Right lobe of liver (tissue), 6 donors: Measurements from ENCODE around the gene PPIL1. TPM values are rescaled to one million over a fixed set of nuclear protein-coding genes. Genes with fewer than 3 reads are reported as not detected.
A peak's percentile ranks its signal among the peaks of the same experiment; 100 is the strongest.
"Not testable (repeated sequence)": the region's sequence is repeated elsewhere in the genome, so short reads cannot be mapped to it uniquely, and the experiment has no call there.

Source experiments
- ATAC-seq, 4 donors: fragments of 200-7000 bp; cut with Tn5 transposase; one replicate each; pipeline ENCODE4 v1.9.1; 2020; ENCODE audit warnings: mild to moderate bottlenecking in 4 of 4, moderate library complexity in 4 of 4
- DNase-seq, 3 donors: peaks; one replicate each; pipeline ENCODE4 v3.0.0-alpha.2; 2020
- H3K27ac ChIP-seq, 3 donors: fragments of 200-600 bp; one replicate each; pipeline ENCODE4 v1.8.0; 2022
- H3K27me3 ChIP-seq, 2 donors: fragments of 200-600 bp; one replicate each; pipeline ENCODE4 v1.8.0; 2022
- H3K36me3 ChIP-seq, 4 donors: fragments of 200-600 bp; sonication (generic) in 1 of 4; one replicate each; pipeline versions ENCODE4 v1.5.1 to v1.8.0; 2017 to 2022; ENCODE audit warnings: control low read depth in 1 of 4
- H3K4me1 ChIP-seq, 4 donors: fragments of 200-600 bp; sonication (generic) in 1 of 4; one replicate each; pipeline versions ENCODE4 v1.5.1 to v1.8.0; 2017 to 2022; ENCODE audit warnings: control low read depth in 1 of 4
- H3K4me3 ChIP-seq, 3 donors: fragments of 200-600 bp; one replicate each; pipeline ENCODE4 v1.8.0; 2022
- H3K9me3 ChIP-seq, 4 donors: fragments of 200-600 bp; sonication (generic) in 1 of 4; one replicate each; pipeline versions ENCODE4 v1.5.1 to v1.8.0; 2017 to 2022; ENCODE audit warnings: control low read depth in 1 of 4
- CTCF ChIP-seq, 4 donors: fragments of 200-600 bp in 3 of 4; fragments of 450-650 bp in 1 of 4; IDR thresholded peaks; one replicate each; pipeline versions ENCODE4 v1.5.1 to v1.8.0; 2016 to 2022; ENCODE audit warnings: antibody characterized with exemption in 4 of 4, mild to moderate bottlenecking in 2 of 4
- POLR2A ChIP-seq: fragments of 450-650 bp; IDR thresholded peaks from one replicate; pipeline ENCODE4 v1.6.1; 2017; ENCODE audit warnings: antibody characterized with exemption, mild to moderate bottlenecking
- WGBS: methylation state at CpG from one replicate; pipeline ENCODE4 v1.1.6; 2018; ENCODE audit warnings: low coverage, low lambda C conversion rate; ENCODE audit not compliant: insufficient coverage; ENCODE audit errors: missing lambda C conversion rate; 5-methylcytosine and 5-hydroxymethylcytosine counted together
- intact Hi-C, 2 donors: fragments of 100-400 bp; cut with DNase I; formaldehyde crosslinking; loops; one replicate each; pipeline versions ENCODE4 v1.11.2 to v1.14.1; 2022
- total RNA-seq, 6 experiments: library from RNA; depleted of rRNA in 2 of 6; stranded (reverse); fragments of >200 nt in 2 of 6; fragmentation: NEBNext Ultra II Directional in 3 of 6; extraction: Animal tissue kit (Norgen Biotek cat#: 25700) in 3 of 6; gene quantifications; one replicate each; pipeline versions ENCODE4 v1.1.0 to v1.2.4, GENCODE V29; 2016 to 2023
- donor health status: DM: no; HTN: yes; CAD: no.
- donor health status: DM: no; HTN: no; CAD: no.
- donor health status: DM: no; HTN: no; CAD: no.
- donor health status: DM: no; HTN: yes; CAD: no.
- donor health status: DM: no; HTN: yes; CAD: no.

Gene PPIL1
- total RNA-seq, 6 experiments from 2014 or later: 11.2 to 29.2 (median 16.5) TPM

GRCh38 chr6:36897609-36898008, 23.0 kb upstream of the PPIL1 start:
- H3K36me3 ChIP-seq: peaks cover 4 to 24% (median 14%) of the 10 kb centered on the region in 4 donors
- no peak overlapping the region for H3K4me3 ChIP-seq
- ATAC-seq: peak in 3 of 4 donors; percentile 39 to 71 (median 48)
- no peak overlapping the region for H3K27ac ChIP-seq
- H3K9me3 ChIP-seq: no peaks in the 10 kb centered on the region
- no peaks in the 10 kb centered on the region for H3K4me1 ChIP-seq
- WGBS: 77% methylated on average over 6 of the region's 6 CpGs
- intact Hi-C loops: loop anchor here (10.0 kb wide), 1 partner anchor 77 kb away; no protein-coding TSS in a partner anchor
- no peak for DNase-seq
- no peaks in the 10 kb centered on the region for H3K27me3 ChIP-seq
- TF ChIP-seq POLR2A: no peak
- TF ChIP-seq CTCF (IDR thresholded peaks at IDR 0.05): peak in 3 of 4 donors; percentile 5 to 37 (median 30)

- Histone ChIP-seq H3K9me3 (no peaks in the 10 kb centered on the region), H3K4me3 (no peak overlapping the region), H3K27ac (no peak overlapping the region), H3K4me1 (no peaks in the 10 kb centered on the region), H3K27me3 (no peaks in the 10 kb centered on the region), H3K36me3 (peaks cover 0 to 7% (median 2%) of the 10 kb centered on the region in 4 donors)
- 98% methylated on average over 7 of the region's 8 CpGs for whole genome bisulfite sequencing
- ATAC-seq (no peak), DNase-seq (no peak)
- intact Hi-C loops: loop anchor here (10.0 kb wide), 1 partner anchor 81 kb away; no protein-coding TSS in a partner anchor
- TF ChIP-seq CTCF (IDR thresholded peaks at IDR 0.05) (no peak), POLR2A (no peak)
These were observed 19.7 kb upstream of the PPIL1 start for GRCh38 chr6:36893976-36894932.

GRCh38 chr6:36891153-36891552, 16.6 kb upstream of the PPIL1 start:
- not testable (repeated sequence) for H3K27ac ChIP-seq, H3K27me3 ChIP-seq, H3K9me3 ChIP-seq, DNase-seq, H3K4me1 ChIP-seq, H3K36me3 ChIP-seq, H3K4me3 ChIP-seq, ATAC-seq
- 100% methylated on average over 1 of the region's 2 CpGs for WGBS
- intact Hi-C loops: loop anchor here (10.0 kb wide), 1 partner anchor 84 kb away; no protein-coding TSS in a partner anchor

GRCh38 chr6:36890112-36890663, 15.6 kb upstream of the PPIL1 start:
- 97% methylated on average over 2 of the region's 3 CpGs for WGBS
- DNase-seq (no peak), ATAC-seq (no peak)
- Histone ChIP-seq H3K4me3 (no peak overlapping the region), H3K27ac (no peak overlapping the region), H3K9me3 (no peaks in the 10 kb centered on the region), H3K36me3 (peaks cover 0 to 5% (median 0%) of the 10 kb centered on the region in 4 donors), H3K4me1 (peaks cover 0 to 9% (median 3%) of the 10 kb centered on the region in 4 donors), H3K27me3 (no peaks in the 10 kb centered on the region)
- intact Hi-C loops: loop anchor here (10.0 kb wide), 1 partner anchor 85 kb away; no protein-coding TSS in a partner anchor
- TF ChIP-seq POLR2A (no peak), CTCF (IDR thresholded peaks at IDR 0.05) (no peak)
